PC-3 (cell line): Measurements from ENCODE around the gene TEX29. TPM values are rescaled to one million over a fixed set of nuclear protein-coding genes. Genes with fewer than 3 reads are reported as not detected.

ENCODE experiments used
- ATAC-seq: fragments of 200-7000 bp; cut with Tn5 transposase; 2 replicates; pipeline ENCODE4 v1.9.1; 2020; ENCODE audit warnings: mild to moderate bottlenecking, moderate library complexity
- BruUV-seq: library from RNA; stranded (reverse); fragments of 400-500 nt; replicated peaks from 2 replicates; lab custom pipeline; 2021; lab: Mats Ljungman, UMichigan
- CTCF ChIA-PET: fragments of 300-600 bp; sonication (Branson Sonifier 250); formaldehyde crosslinking; loops from one replicate; lab custom pipeline; 2022; ENCODE audit warnings: antibody characterized with exemption; lab: Charles Lee
- POLR2A ChIA-PET: fragments of 300-600 bp; sonication (Branson Sonifier 250); formaldehyde crosslinking; loops from one replicate; lab custom pipeline; 2022; ENCODE audit warnings: antibody characterized with exemption; ENCODE audit not compliant: unreplicated experiment; lab: Charles Lee
- DNase-seq: peaks from one replicate; pipeline ENCODE4 v3.0.0-alpha.2; 2015
- H2AFZ ChIP-seq: fragments of 300-600 bp; sonication (generic); 2 replicates; pipeline ENCODE4 v1.6.0; 2016; ENCODE audit warnings: antibody characterized with exemption, low read length
- H3F3A ChIP-seq: fragments of 300-600 bp; sonication (generic); one replicate; pipeline ENCODE4 v1.6.0; 2017; ENCODE audit warnings: antibody characterized with exemption, low read length, control low read depth, mild to moderate bottlenecking; ENCODE audit not compliant: unreplicated experiment
- H3K27ac ChIP-seq: fragments of 300-600 bp; sonication (generic); 2 replicates; pipeline ENCODE4 v1.5.1; 2016; ENCODE audit warnings: mild to moderate bottlenecking, low read length
- H3K27me3 ChIP-seq: fragments of 300-600 bp; sonication (generic); 2 replicates; pipeline ENCODE4 v1.6.1; 2016; ENCODE audit warnings: low read length, mixed read lengths
- H3K36me3 ChIP-seq: fragments of 300-600 bp; sonication (generic); 2 replicates; pipeline ENCODE4 v1.6.1; 2016; ENCODE audit warnings: low read depth, mixed run types, low read length, mixed read lengths
- H3K4me1 ChIP-seq: fragments of 300-600 bp; sonication (generic); 2 replicates; pipeline ENCODE4 v1.5.1; 2016; ENCODE audit warnings: low read length; ENCODE audit not compliant: insufficient read depth
- H3K4me2 ChIP-seq: fragments of 300-600 bp; sonication (generic); 2 replicates; pipeline ENCODE4 v1.6.0; 2016; ENCODE audit warnings: low read length
- H3K4me3 ChIP-seq: fragments of 300-600 bp; sonication (generic); 2 replicates; pipeline ENCODE4 v1.5.1; 2016; ENCODE audit warnings: mild to moderate bottlenecking, low read length, mixed read lengths
- H3K79me2 ChIP-seq: fragments of 300-600 bp; sonication (generic); 2 replicates; pipeline ENCODE4 v1.6.1; 2017; ENCODE audit warnings: low read length, mixed read lengths
- H3K9ac ChIP-seq: fragments of 300-600 bp; sonication (generic); 2 replicates; pipeline ENCODE4 v1.6.0; 2016; ENCODE audit warnings: mild to moderate bottlenecking, low read length
- H3K9me2 ChIP-seq: fragments of 300-600 bp; sonication (generic); replicated peaks from 2 replicates; pipeline ENCODE4 v1.6.1; 2016; ENCODE audit warnings: mixed run types, low read length, mixed read lengths
- H3K9me3 ChIP-seq: fragments of 300-600 bp; sonication (generic); 2 replicates; pipeline ENCODE4 v1.6.1; 2016; ENCODE audit warnings: low read length, mixed read lengths
- H4K20me1 ChIP-seq: fragments of 300-600 bp; sonication (generic); 2 replicates; pipeline ENCODE4 v1.6.1; 2016; ENCODE audit warnings: low read length, mixed read lengths
- EZH2 ChIP-seq: fragments of 300-600 bp; sonication (generic); IDR thresholded peaks from one replicate; pipeline ENCODE4 v1.6.1; 2017; ENCODE audit warnings: antibody characterized with exemption, mild to moderate bottlenecking, low read length; ENCODE audit not compliant: unreplicated experiment
- EZH2phosphoT487 ChIP-seq: fragments of 300-600 bp; sonication (generic); IDR thresholded peaks from 2 replicates; pipeline ENCODE4 v1.6.1; 2018; ENCODE audit warnings: mild to moderate bottlenecking, antibody characterized with exemption, low read length, borderline replicate concordance
- intact Hi-C: fragments of 100-400 bp; cut with micrococcal nuclease; formaldehyde crosslinking; loops from 2 replicates; pipeline ENCODE4 v1.9.0; 2023
- total RNA-seq: library from RNA; depleted of rRNA; stranded (reverse); fragments of >200 nt; gene quantifications from 2 replicates; pipeline ENCODE4 v1.2.3, GENCODE V29; 2014
- TF ChIP-seq, protein P1 (sequence below): fragments of 300-600 bp; sonication (generic); conservative IDR thresholded peaks from 2 replicates; pipeline ENCODE4 v1.5.1; 2017; ENCODE audit warnings: antibody characterized with exemption, low read depth, mild to moderate bottlenecking, low read length

Gene TEX29
- total RNA-seq, 1 experiment from 2014 or later, result not detected

DNA sequence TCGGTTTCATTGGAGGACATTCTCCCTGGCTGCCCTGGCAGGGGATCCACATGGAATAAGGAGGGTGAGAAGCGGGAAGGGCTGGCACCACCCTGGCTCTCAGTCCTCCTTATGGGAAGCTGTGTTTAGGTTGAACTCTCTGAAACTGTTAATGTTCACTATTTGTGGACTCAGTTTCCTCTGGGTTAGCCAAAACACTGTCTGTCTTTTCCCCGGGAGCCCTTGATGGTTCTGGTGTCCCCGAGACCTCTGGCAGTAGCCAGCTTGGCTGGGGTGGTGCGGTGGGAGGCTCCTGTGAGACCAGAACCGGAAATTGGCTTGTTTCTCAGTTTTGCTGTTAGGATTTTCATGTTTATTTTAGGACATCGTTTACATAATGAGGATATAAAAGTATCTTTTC is 48.3 kb upstream of the TEX29 start:
- no peaks in the 10 kb centered on the region for H3K79me2 ChIP-seq
- no peaks in the 10 kb centered on the region for H3K9me3 ChIP-seq
- no peaks in the 10 kb centered on the region; the same call in 1 of the 2 replicates for H3K36me3 ChIP-seq
- no peak overlapping the region for H3K27ac ChIP-seq
- no peaks in the 10 kb centered on the region for H3K4me1 ChIP-seq
- H3F3A ChIP-seq, result no peaks in the 10 kb centered on the region
- TF ChIP-seq, protein P1, sequence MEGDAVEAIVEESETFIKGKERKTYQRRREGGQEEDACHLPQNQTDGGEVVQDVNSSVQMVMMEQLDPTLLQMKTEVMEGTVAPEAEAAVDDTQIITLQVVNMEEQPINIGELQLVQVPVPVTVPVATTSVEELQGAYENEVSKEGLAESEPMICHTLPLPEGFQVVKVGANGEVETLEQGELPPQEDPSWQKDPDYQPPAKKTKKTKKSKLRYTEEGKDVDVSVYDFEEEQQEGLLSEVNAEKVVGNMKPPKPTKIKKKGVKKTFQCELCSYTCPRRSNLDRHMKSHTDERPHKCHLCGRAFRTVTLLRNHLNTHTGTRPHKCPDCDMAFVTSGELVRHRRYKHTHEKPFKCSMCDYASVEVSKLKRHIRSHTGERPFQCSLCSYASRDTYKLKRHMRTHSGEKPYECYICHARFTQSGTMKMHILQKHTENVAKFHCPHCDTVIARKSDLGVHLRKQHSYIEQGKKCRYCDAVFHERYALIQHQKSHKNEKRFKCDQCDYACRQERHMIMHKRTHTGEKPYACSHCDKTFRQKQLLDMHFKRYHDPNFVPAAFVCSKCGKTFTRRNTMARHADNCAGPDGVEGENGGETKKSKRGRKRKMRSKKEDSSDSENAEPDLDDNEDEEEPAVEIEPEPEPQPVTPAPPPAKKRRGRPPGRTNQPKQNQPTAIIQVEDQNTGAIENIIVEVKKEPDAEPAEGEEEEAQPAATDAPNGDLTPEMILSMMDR, result no peak
- TF ChIP-seq EZH2 (no peak), EZH2phosphoT487 (no peak)
- no peaks in the 10 kb centered on the region for H4K20me1 ChIP-seq
- no peak overlapping the region for H3K4me2 ChIP-seq
- ATAC-seq (no peak), DNase-seq (no peak)
- no peak overlapping the region for H3K4me3 ChIP-seq
- POLR2A ChIA-PET, result no interaction called here
- no peaks in the 10 kb centered on the region for H3K27me3 ChIP-seq
- BruUV-seq, result no TSS peak
- no peak overlapping the region for H3K9ac ChIP-seq
- intact Hi-C loops, result no loop called here
- CTCF ChIA-PET, result no interaction called here
- H3K9me2 ChIP-seq, result no peaks in the 10 kb centered on the region
- H2AFZ ChIP-seq, result no peak overlapping the region

- Histone ChIP-seq H3K27me3 (no peaks in the 10 kb centered on the region), H3K4me1 (no peaks in the 10 kb centered on the region), H3K4me2 (no peak overlapping the region), H3F3A (no peaks in the 10 kb centered on the region), H3K9ac (no peak overlapping the region), H2AFZ (no peak overlapping the region), H3K4me3 (no peak overlapping the region), H4K20me1 (no peaks in the 10 kb centered on the region), H3K9me3 (no peaks in the 10 kb centered on the region), H3K9me2 (no peaks in the 10 kb centered on the region), H3K27ac (no peak overlapping the region), H3K79me2 (no peaks in the 10 kb centered on the region), H3K36me3 (peaks cover 2% of the 10 kb centered on the region; the same call in 1 of the 2 replicates)
- ChIA-PET POLR2A (no interaction called here), CTCF (no interaction called here)
- no TSS peak for BruUV-seq
- intact Hi-C loops, result no loop called here
- DNase-seq (no peak), ATAC-seq (no peak)
- TF ChIP-seq, protein P1, result no peak
- TF ChIP-seq EZH2phosphoT487, result no peak
Observed at GRCh38 chr13:111275382-111275781, 45.1 kb upstream of the TEX29 start.

GRCh38 chr13:111275995-111276618 is 44.3 kb upstream of the TEX29 start:
- Histone ChIP-seq H3F3A (no peaks in the 10 kb centered on the region), H3K36me3 (peaks cover 7% of the 10 kb centered on the region; the same call in 1 of the 2 replicates), H3K4me3 (no peak overlapping the region), H3K79me2 (no peaks in the 10 kb centered on the region), H3K27me3 (no peaks in the 10 kb centered on the region), H3K9ac (no peak overlapping the region), H3K9me3 (no peaks in the 10 kb centered on the region), H3K27ac (no peak overlapping the region), H3K4me2 (no peak overlapping the region), H2AFZ (no peak overlapping the region), H3K4me1 (no peaks in the 10 kb centered on the region), H4K20me1 (no peaks in the 10 kb centered on the region), H3K9me2 (no peaks in the 10 kb centered on the region)
- TF ChIP-seq EZH2phosphoT487 (no peak), EZH2 (no peak)
- TF ChIP-seq, protein P1, result no peak
- ChIA-PET POLR2A (no interaction called here), CTCF (no interaction called here)
- BruUV-seq, result no TSS peak
- intact Hi-C loops, result no loop called here
- no peak for ATAC-seq
- no peak for DNase-seq
